ENCODE data around the gene NPEPL1. TPM values are rescaled to one million over a fixed set of nuclear protein-coding genes. Genes with fewer than 3 reads are reported as not detected.

NPEPL1 gene, protein sequence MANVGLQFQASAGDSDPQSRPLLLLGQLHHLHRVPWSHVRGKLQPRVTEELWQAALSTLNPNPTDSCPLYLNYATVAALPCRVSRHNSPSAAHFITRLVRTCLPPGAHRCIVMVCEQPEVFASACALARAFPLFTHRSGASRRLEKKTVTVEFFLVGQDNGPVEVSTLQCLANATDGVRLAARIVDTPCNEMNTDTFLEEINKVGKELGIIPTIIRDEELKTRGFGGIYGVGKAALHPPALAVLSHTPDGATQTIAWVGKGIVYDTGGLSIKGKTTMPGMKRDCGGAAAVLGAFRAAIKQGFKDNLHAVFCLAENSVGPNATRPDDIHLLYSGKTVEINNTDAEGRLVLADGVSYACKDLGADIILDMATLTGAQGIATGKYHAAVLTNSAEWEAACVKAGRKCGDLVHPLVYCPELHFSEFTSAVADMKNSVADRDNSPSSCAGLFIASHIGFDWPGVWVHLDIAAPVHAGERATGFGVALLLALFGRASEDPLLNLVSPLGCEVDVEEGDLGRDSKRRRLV
- total RNA-seq: 10 to 100 TPM; 22.3 to 33.0 TPM

GRCh38 chr20:58692579-58693225 is at the start of gene NPEPL1:
Gene NPEPL1, plus strand, starts transcription at chr20:58692800. Its CDS starts 101 bp downstream, at chr20:58692901.

GRCh38 chr20:58650776-58651558 is 41.6 kb upstream of the NPEPL1 start, which contains the start of gene STX16:
Gene STX16, plus strand, starts transcription at chr20:58651283. Its CDS starts 724 bp downstream, at chr20:58652007.

Other genes starting within 250 kb of the NPEPL1 start
- gene APCDD1L, start 177.4 kb upstream of the NPEPL1 start, total RNA-seq: under 1 TPM; under 0.01 to 0.34 TPM
- gene STX16, start 41.5 kb upstream of the NPEPL1 start, total RNA-seq: 10 to 100 TPM; 30.6 to 42.0 TPM
- under 1 TPM; under 0.01 to 0.67 TPM for gene GNAS-AS1, start 158.1 kb downstream of the NPEPL1 start, total RNA-seq
- 100 to 1,000 TPM; 185 to 203 TPM for gene GNAS, start 159.9 kb downstream of the NPEPL1 start, total RNA-seq

Data from melanocyte of skin (primary cell).